Gastrocnemius medialis (tissue), 4 donors: ENCODE measurements around the gene RAB3A. TPM values are rescaled to one million over a fixed set of nuclear protein-coding genes. Genes with fewer than 3 reads are reported as not detected.

Source experiments
- ATAC-seq, 2 donors: fragments of 150-250 bp; one replicate each; pipeline ENCODE4 v1.9.1; 2016
- DNase-seq, 2 donors: peaks; one replicate each; pipeline ENCODE4 v3.0.0-alpha.2; 2019
- H3K27ac ChIP-seq, 4 donors: fragments of 200-600 bp; sonication (generic); 1 replicate in 1 of 4; 2 replicates in 3 of 4; pipeline ENCODE4 v1.5.1; 2016 to 2018; ENCODE audit warnings: mild to moderate bottlenecking in 2 of 4, moderate library complexity in 1 of 4
- H3K27me3 ChIP-seq, 3 donors: fragments of 200-600 bp; sonication (generic) in 2 of 3; 1 replicate in 1 of 3; 2 replicates in 2 of 3; pipeline versions ENCODE4 v1.5.1 to v1.6.0; 2016 to 2019; ENCODE audit warnings: mild to moderate bottlenecking in 1 of 3, moderate library complexity in 1 of 3
- H3K36me3 ChIP-seq, 2 donors: fragments of 200-600 bp; sonication (generic) in 1 of 2; one replicate each; pipeline ENCODE4 v1.5.1; 2017 to 2018
- H3K4me1 ChIP-seq, 2 donors: fragments of 200-600 bp; sonication (generic) in 1 of 2; one replicate each; pipeline ENCODE4 v1.5.1; 2016 to 2017; ENCODE audit warnings: mild to moderate bottlenecking in 2 of 2
- H3K4me3 ChIP-seq, 4 donors: fragments of 200-600 bp; sonication (generic) in 3 of 4; 1 replicate in 1 of 4; 2 replicates in 3 of 4; pipeline ENCODE4 v1.5.1; 2016 to 2019; ENCODE audit warnings: mild to moderate bottlenecking in 2 of 4
- H3K9me3 ChIP-seq, 3 donors: fragments of 200-600 bp; sonication (generic) in 2 of 3; 1 replicate in 1 of 3; 2 replicates in 2 of 3; pipeline ENCODE4 v1.5.1; 2016 to 2019
- POLR2A ChIP-seq, 2 donors: fragments of 450-650 bp; IDR thresholded peaks; one replicate each; pipeline ENCODE4 v1.6.1; 2017; ENCODE audit warnings: antibody characterized with exemption in 2 of 2, mild to moderate bottlenecking in 2 of 2, moderate library complexity in 2 of 2
- in situ Hi-C, 4 donors: fragments of 200-750 bp; cut with MboI; loops; one replicate each; pipeline versions ENCODE4 v1.15.0 to v1.8.0; 2017; ENCODE audit warnings: low sequenced_read_pairs in 4 of 4
- intact Hi-C: fragments of 100-400 bp; cut with DNase I; formaldehyde crosslinking; loops from one replicate; pipeline ENCODE4 v1.15.1; 2023; ENCODE audit warnings: low total_unique reads
- total RNA-seq, 4 donors: library from RNA; depleted of rRNA; stranded (reverse); fragments of >200 nt; gene quantifications; one replicate each; pipeline versions ENCODE4 v1.1.0 to v1.2.3, GENCODE V29; 2016
- TF ChIP-seq, protein P1 (sequence below), 5 experiments: fragments of 450-650 bp in 3 of 5; fragments of 200-600 bp in 2 of 5; sonication (generic) in 2 of 5; IDR thresholded peaks in 4 of 5; conservative IDR thresholded peaks in 1 of 5; 1 replicate in 4 of 5; 2 replicates in 1 of 5; pipeline ENCODE4 v1.5.1; 2016 to 2019; ENCODE audit warnings: antibody characterized with exemption in 5 of 5, mild to moderate bottlenecking in 3 of 5, moderate library complexity in 3 of 5

RAB3A gene
- total RNA-seq, 4 donors from 2014 or later: 0.51 to 2.3 TPM; not detected in 2

DNA sequence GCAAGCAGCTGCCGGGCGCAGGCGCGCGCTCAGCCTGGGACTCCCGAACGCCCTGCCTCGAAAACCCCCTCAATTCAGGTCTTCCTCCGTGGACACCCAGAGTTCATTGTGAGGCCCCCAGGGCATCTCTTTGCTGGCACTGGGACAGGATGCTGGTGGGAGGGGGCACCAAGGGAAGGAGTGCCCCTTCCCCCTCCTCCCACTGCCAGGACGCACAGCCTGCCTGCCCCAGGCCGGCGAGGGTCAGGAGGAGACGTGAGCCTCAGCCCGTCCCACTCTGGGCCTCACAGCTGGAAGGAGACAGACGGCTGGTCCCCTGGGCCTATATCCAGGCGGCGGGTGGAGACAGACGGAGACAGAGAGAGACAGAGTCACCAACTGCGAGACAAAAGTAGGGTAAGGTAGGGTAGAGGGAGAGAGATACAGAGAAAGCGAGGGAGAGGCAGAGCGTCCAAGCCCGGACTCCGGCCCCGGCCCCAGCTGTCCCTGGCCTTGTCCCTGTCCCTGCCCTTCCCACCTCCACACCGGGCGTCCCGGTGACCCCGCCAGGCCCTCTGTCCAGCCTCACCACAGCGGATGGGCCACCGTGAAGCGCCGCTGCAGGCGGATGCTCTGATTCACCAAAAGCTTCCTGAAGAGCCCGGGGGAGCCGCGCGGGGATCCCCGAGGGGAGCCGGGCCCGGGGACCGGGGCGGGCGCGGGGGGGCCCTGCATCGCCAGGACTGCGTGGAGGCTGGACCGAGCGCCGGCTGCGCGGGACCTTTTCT, 22.0 kb upstream of the RAB3A start, which contains the start of gene PDE4C:
PDE4C (minus strand) TSS at position 737 of the 767 bp plus-strand sequence; CDS start at position 714, 23 bp downstream.
- Histone ChIP-seq H3K9me3 (no peaks in the 10 kb centered on the region), H3K27ac (peak within 1 kb of the TSS; percentile 72 to 82 (median 76)), H3K4me1 (peaks cover 17 to 24% of the 10 kb centered on the region in 2 donors), H3K36me3 (no peaks in the 10 kb centered on the region), H3K4me3 (peak within 1 kb of the TSS in 3 of 4 donors; percentile 32 to 63 (median 62)), H3K27me3 (peaks cover 0 to 4% (median 0%) of the 10 kb centered on the region in 3 donors)
- ATAC-seq (peak in 1 of 2 donors; percentile 16), DNase-seq (no peak)
- no peak for TF ChIP-seq POLR2A (IDR thresholded peaks at IDR 0.05)
- TF ChIP-seq, protein P1, sequence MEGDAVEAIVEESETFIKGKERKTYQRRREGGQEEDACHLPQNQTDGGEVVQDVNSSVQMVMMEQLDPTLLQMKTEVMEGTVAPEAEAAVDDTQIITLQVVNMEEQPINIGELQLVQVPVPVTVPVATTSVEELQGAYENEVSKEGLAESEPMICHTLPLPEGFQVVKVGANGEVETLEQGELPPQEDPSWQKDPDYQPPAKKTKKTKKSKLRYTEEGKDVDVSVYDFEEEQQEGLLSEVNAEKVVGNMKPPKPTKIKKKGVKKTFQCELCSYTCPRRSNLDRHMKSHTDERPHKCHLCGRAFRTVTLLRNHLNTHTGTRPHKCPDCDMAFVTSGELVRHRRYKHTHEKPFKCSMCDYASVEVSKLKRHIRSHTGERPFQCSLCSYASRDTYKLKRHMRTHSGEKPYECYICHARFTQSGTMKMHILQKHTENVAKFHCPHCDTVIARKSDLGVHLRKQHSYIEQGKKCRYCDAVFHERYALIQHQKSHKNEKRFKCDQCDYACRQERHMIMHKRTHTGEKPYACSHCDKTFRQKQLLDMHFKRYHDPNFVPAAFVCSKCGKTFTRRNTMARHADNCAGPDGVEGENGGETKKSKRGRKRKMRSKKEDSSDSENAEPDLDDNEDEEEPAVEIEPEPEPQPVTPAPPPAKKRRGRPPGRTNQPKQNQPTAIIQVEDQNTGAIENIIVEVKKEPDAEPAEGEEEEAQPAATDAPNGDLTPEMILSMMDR (IDR thresholded peaks at IDR 0.05 in 4 of 5, conservative IDR thresholded peaks at IDR 0.05 in 1 of 5): no peak
- intact Hi-C loops: no loop called here
- in situ Hi-C loops: no loop called here

- Histone ChIP-seq H3K27me3 (peaks cover 0 to 6% (median 0%) of the 10 kb centered on the region in 3 donors), H3K9me3 (no peaks in the 10 kb centered on the region), H3K36me3 (no peaks in the 10 kb centered on the region), H3K4me1 (peaks cover 17 to 24% of the 10 kb centered on the region in 2 donors), H3K4me3 (peak overlapping the region; percentile 35 to 63 (median 56)), H3K27ac (peak overlapping the region; percentile 72 to 82 (median 76))
- no peak for TF ChIP-seq POLR2A (IDR thresholded peaks at IDR 0.05)
- TF ChIP-seq, protein P1 (IDR thresholded peaks at IDR 0.05 in 4 of 5, conservative IDR thresholded peaks at IDR 0.05 in 1 of 5): no peak
- ATAC-seq: no peak
- intact Hi-C loops (no loop called here), in situ Hi-C loops (no loop called here)
- no peak for DNase-seq
These were observed 21.5 kb upstream of the RAB3A start for GRCh38 chr19:18225355-18225701.

DNA sequence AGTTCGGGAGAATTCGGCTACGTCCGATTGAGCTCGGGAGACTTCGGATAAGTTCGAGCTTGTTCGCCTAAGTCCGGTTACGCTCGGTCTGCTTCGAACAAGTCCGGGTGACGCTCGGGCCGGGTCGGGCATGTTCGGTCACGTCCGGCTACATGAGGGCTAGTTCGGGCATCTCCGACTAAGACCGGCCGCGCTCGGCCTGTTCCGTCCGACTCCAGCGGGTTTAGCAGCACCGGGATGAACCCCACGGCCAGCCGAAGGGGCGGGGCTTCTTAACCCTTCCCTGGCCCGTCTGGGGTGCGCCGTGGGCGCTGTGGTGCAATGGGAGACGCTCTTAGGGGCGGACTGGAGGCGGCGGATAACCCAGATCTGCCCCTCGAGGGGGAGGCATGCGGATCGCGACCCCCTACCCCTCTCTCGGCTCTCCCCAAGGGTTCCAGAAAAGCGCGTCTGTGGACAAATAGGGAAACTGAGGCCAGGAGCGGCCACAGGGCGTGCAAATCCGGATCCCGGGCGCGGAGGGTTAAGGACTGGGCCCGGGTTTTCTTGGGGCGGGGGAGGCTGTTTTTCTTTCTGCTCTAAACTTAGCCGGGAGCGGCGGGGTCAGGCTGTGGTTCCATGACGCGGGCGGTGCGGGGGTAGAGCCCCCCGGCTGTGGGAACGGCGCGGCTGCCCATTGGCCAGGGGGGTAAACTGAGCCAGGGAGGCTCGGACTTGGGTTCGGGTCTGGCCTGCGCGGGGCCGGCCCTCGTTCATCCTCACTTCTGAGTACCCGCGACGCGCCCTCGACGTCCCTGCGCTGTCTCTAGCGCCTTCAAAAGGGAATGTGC, 20.9 kb upstream of the RAB3A start:
- Histone ChIP-seq H3K4me1 (peaks cover 17 to 24% of the 10 kb centered on the region in 2 donors), H3K27ac (peak overlapping the region; percentile 72 to 82 (median 76)), H3K27me3 (peaks cover 0 to 6% (median 0%) of the 10 kb centered on the region in 3 donors), H3K36me3 (no peaks in the 10 kb centered on the region), H3K4me3 (peak overlapping the region; percentile 52 to 71 (median 62)), H3K9me3 (no peaks in the 10 kb centered on the region)
- DNase-seq (peak; percentile 97 to 98), ATAC-seq (peak; percentile 93)
- in situ Hi-C loops (no loop called here), intact Hi-C loops (loop anchor here (1.0 kb wide), 3 partner anchors 20 to 71 kb away; partner anchors contain the start of genes PIK3R2 and RAB3A)
- TF ChIP-seq, protein P1 (IDR thresholded peaks at IDR 0.05 in 4 of 5, conservative IDR thresholded peaks at IDR 0.05 in 1 of 5): no peak
- no peak for TF ChIP-seq POLR2A (IDR thresholded peaks at IDR 0.05)

- in situ Hi-C loops (no loop called here), intact Hi-C loops (loop anchor here (1.0 kb wide), 3 partner anchors 20 to 71 kb away; partner anchors contain the start of genes PIK3R2 and RAB3A)
- DNase-seq (no peak), ATAC-seq (no peak)
- peaks cover 0 to 6% (median 0%) of the 10 kb centered on the region in 3 donors for H3K27me3 ChIP-seq
- no peak for TF ChIP-seq POLR2A (IDR thresholded peaks at IDR 0.05)
- TF ChIP-seq, protein P1 (IDR thresholded peaks at IDR 0.05 in 4 of 5, conservative IDR thresholded peaks at IDR 0.05 in 1 of 5): no peak
- H3K36me3 ChIP-seq: no peaks in the 10 kb centered on the region
- H3K9me3 ChIP-seq: no peaks in the 10 kb centered on the region
- peak overlapping the region in 3 of 4 donors; percentile 61 to 73 (median 65) for H3K27ac ChIP-seq
- H3K4me1 ChIP-seq: peaks cover 17 to 24% of the 10 kb centered on the region in 2 donors
- peak overlapping the region; percentile 52 to 71 (median 62) for H3K4me3 ChIP-seq
These were observed 20.1 kb upstream of the RAB3A start for GRCh38 chr19:18223860-18224524.
